Mucosa of rectum (tissue), 2 donors: ENCODE measurements around the gene AKAP7.
A peak's percentile ranks its signal among the peaks of the same experiment; 100 is the strongest.
"Not testable (repeated sequence)": the region's sequence is repeated elsewhere in the genome, so short reads cannot be mapped to it uniquely, and the experiment has no call there.

Experiments
- H3K27ac ChIP-seq, 2 donors: one replicate each; pipeline ENCODE4 v1.7.0; 2013; ENCODE audit warnings: inconsistent platforms in 2 of 2, low read depth in 2 of 2, low read length in 2 of 2
- H3K27me3 ChIP-seq, 2 donors: one replicate each; pipeline ENCODE4 v1.7.0; 2013; ENCODE audit warnings: low read length in 2 of 2; ENCODE audit not compliant: control insufficient read depth in 2 of 2, insufficient read depth in 2 of 2
- H3K36me3 ChIP-seq, 2 donors: one replicate each; pipeline ENCODE4 v1.7.0; 2013; ENCODE audit warnings: low read length in 2 of 2; ENCODE audit not compliant: control insufficient read depth in 2 of 2, insufficient read depth in 2 of 2
- H3K4me1 ChIP-seq, 2 donors: one replicate each; pipeline ENCODE4 v1.7.0; 2013; ENCODE audit warnings: low read length in 2 of 2, mild to moderate bottlenecking in 1 of 2; ENCODE audit not compliant: control insufficient read depth in 2 of 2, insufficient read depth in 2 of 2
- H3K4me3 ChIP-seq, 2 donors: one replicate each; pipeline ENCODE4 v1.7.0; 2013; ENCODE audit warnings: low read length in 2 of 2
- H3K9ac ChIP-seq, 2 donors: one replicate each; pipeline ENCODE4 v1.7.0; 2013; ENCODE audit warnings: low read length in 2 of 2, low read depth in 1 of 2, mild to moderate bottlenecking in 1 of 2
- H3K9me3 ChIP-seq, 2 donors: one replicate each; pipeline ENCODE4 v1.7.0; 2013; ENCODE audit warnings: low read length in 2 of 2; ENCODE audit not compliant: control insufficient read depth in 2 of 2
- donor health status: healthy.
- donor health status: Normal muscosa, but diverticular disease.

The AKAP7 gene

DNA sequence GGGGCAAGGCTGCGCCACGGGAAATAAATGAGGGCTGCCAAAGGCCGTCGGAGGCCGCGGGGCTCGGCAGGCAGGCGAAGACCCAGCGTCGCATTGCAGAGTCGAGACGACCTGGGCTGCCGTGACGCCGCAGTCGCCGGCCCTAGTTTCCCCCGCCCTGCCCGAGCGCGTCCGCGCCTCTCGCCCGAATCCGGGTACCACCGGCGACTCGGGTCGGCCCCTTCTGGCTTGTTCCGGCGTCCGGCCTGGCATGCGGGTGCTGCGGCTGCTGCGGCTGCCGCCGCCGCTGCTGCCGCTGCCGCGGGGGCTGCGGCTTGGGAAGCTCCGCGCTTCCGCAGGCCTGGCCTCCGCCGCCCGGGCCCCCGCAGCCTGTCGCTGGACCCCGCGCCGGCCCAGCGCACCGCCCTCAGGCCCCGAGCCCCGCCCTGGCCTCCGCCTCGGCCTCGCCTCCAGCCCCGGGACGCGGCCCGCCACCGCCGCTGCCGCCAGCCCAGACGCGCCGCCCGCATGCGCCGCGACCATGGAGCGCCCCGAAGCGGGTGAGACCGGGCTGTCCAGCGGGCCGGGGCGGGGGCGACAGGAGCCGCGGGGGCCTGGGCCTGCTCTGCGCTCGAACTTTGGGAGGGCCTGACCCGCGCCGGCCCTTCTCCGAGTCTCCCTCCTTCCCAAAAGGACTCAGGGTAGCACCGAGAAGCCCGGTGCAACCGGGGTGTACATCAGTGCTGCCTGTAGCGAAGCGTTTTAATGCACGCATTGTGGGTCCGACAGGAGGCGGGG is at the start of gene AKAP7:
Gene AKAP7, plus strand, starts transcription at position 224 of the 777 bp plus-strand sequence. Its CDS starts 297 bp downstream, at position 521.
- Histone ChIP-seq H3K36me3 (no peaks in the 10 kb centered on the region), H3K4me1 (peaks cover 0 to 9% of the 10 kb centered on the region in 2 donors), H3K27ac (peak within 1 kb of the TSS; percentile 81), H3K9me3 (no peaks in the 10 kb centered on the region), H3K9ac (peak within 1 kb of the TSS; percentile 76 to 82), H3K4me3 (peak within 1 kb of the TSS; percentile 83 to 86), H3K27me3 (no peaks in the 10 kb centered on the region)

DNA sequence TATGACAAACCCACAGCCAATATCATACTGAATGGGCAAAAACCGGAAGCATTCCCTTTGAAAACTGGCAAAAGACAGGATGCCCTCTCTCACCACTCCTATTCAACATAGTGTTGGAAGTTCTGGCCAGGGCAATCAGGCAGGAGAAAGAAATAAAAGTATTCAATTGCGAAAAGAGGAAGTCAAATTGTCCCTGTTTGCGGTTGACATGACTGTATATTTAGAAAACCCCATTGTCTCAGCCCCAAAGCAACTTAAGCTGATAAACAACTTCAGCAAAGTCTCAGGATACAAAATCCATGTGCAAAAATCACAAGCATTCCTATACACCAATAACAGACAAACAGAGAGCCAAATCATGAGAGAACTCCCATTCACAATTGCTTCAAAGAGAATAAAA is 44.9 kb upstream of the AKAP7 start:
- H3K4me3 ChIP-seq, H3K27ac ChIP-seq, H3K9ac ChIP-seq, H3K27me3 ChIP-seq, H3K4me1 ChIP-seq, H3K9me3 ChIP-seq, H3K36me3 ChIP-seq: not testable (repeated sequence)

DNA sequence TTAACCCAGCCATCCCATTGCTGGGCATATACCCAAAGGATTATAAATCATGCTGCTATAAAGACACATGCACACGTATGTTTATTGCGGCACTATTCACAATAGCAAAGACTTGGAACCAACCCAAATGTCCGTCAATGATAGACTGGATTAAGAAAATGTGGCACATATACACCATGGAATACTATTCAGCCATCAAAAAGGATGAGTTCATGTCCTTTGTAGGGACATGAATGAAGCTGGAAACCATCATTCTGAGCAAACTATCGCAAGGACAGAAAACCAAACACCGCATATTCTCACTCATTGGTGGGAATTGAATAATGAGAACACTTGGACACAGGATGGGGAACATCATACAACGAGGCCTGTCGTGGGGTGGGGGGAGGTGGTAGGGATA is 43.3 kb upstream of the AKAP7 start:
- not testable (repeated sequence) for H3K9me3 ChIP-seq, H3K27ac ChIP-seq, H3K4me3 ChIP-seq, H3K9ac ChIP-seq, H3K27me3 ChIP-seq, H3K36me3 ChIP-seq, H3K4me1 ChIP-seq

- Histone ChIP-seq H3K27ac (no peak overlapping the region), H3K27me3 (no peaks in the 10 kb centered on the region), H3K9me3 (peaks cover 0 to 2% of the 10 kb centered on the region in 2 donors), H3K4me1 (no peaks in the 10 kb centered on the region), H3K4me3 (no peak overlapping the region), H3K36me3 (no peaks in the 10 kb centered on the region), H3K9ac (no peak overlapping the region)
These were observed 41.9 kb upstream of the AKAP7 start for GRCh38 chr6:131093334-131093733.

- Histone ChIP-seq H3K4me1 (no peaks in the 10 kb centered on the region), H3K27ac (no peak overlapping the region), H3K9ac (no peak overlapping the region), H3K4me3 (no peak overlapping the region), H3K9me3 (peaks cover 0 to 2% of the 10 kb centered on the region in 2 donors), H3K27me3 (no peaks in the 10 kb centered on the region), H3K36me3 (no peaks in the 10 kb centered on the region)
These were observed 38.5 kb upstream of the AKAP7 start for GRCh38 chr6:131096786-131097185.

DNA sequence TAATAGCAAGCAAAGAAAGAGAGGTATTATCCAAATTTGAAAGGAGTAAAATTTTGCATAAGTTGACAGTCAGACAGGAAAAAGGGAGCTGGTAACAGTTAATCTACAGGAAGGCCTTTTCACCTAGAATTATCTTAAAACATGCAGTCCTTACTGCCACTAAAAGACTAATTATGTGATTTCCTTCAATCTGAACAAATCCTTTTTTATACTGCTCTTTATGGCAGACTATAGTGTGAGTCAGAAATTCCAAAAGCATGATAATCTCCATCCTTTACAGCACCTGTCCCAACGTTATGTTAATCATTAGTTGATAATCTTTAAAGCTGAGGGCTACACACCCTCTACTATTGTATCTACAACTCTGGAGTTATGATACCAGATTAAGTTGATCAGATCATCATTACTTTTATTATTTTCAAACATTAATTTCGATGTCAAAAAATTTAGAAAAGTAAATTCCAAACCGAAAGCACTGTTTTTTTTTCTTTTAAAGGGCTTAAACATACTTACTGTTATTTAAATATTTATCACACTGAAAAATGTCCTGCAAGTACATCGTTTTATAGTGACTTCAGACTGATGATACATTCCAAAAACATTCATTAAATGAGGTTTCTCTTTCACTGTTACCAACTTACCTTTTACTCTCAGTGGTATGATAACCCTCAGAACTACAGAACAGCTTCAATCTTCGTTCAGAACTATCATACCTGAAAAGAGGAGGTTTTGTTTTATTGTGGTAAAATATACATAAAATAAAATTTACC is 33.2 kb upstream of the AKAP7 start:
- Histone ChIP-seq H3K9ac (no peak overlapping the region), H3K27ac (no peak overlapping the region), H3K4me3 (no peak overlapping the region), H3K9me3 (no peaks in the 10 kb centered on the region), H3K4me1 (peaks cover under 1 to 3% of the 10 kb centered on the region in 2 donors), H3K36me3 (no peaks in the 10 kb centered on the region), H3K27me3 (no peaks in the 10 kb centered on the region)

- no peaks in the 10 kb centered on the region for H3K27me3 ChIP-seq
- H3K27ac ChIP-seq = no peak overlapping the region
- H3K9me3 ChIP-seq = no peaks in the 10 kb centered on the region
- H3K4me1 ChIP-seq = peaks cover 3% of the 10 kb centered on the region in 2 donors
- no peak overlapping the region for H3K9ac ChIP-seq
- H3K36me3 ChIP-seq = no peaks in the 10 kb centered on the region
- no peak overlapping the region for H3K4me3 ChIP-seq
These were observed 32.0 kb upstream of the AKAP7 start for GRCh38 chr6:131103296-131103695.

- Histone ChIP-seq H3K27me3 (no peaks in the 10 kb centered on the region), H3K9ac (no peak overlapping the region), H3K9me3 (no peaks in the 10 kb centered on the region), H3K4me1 (peaks cover 3% of the 10 kb centered on the region in 2 donors), H3K36me3 (no peaks in the 10 kb centered on the region), H3K27ac (no peak overlapping the region), H3K4me3 (no peak overlapping the region)
These were observed 31.4 kb upstream of the AKAP7 start for GRCh38 chr6:131103901-131104300.

- H3K36me3 ChIP-seq = no peaks in the 10 kb centered on the region
- no peak overlapping the region for H3K27ac ChIP-seq
- no peaks in the 10 kb centered on the region for H3K27me3 ChIP-seq
These were observed 28.1 kb upstream of the AKAP7 start for GRCh38 chr6:131107151-131107550.

GRCh38 chr6:131112249-131112648 is 23.0 kb upstream of the AKAP7 start:
- no peak overlapping the region for H3K27ac ChIP-seq
- no peaks in the 10 kb centered on the region for H3K27me3 ChIP-seq
- H3K9ac ChIP-seq = no peak overlapping the region
- no peak overlapping the region for H3K4me3 ChIP-seq
- H3K36me3 ChIP-seq = no peaks in the 10 kb centered on the region
- no peaks in the 10 kb centered on the region for H3K9me3 ChIP-seq
- H3K4me1 ChIP-seq = peaks cover 0 to under 1% of the 10 kb centered on the region in 2 donors

More at GRCh38 chr6:131107151-131107550, 28.1 kb upstream of the AKAP7 start:
- no peaks in the 10 kb centered on the region for H3K9me3 ChIP-seq
- peaks cover 3% of the 10 kb centered on the region in 2 donors for H3K4me1 ChIP-seq
- H3K4me3 ChIP-seq = no peak overlapping the region
- H3K9ac ChIP-seq = no peak overlapping the region
